K562 (cell line): ENCODE measurements around the gene HIVEP1. TPM values are rescaled to one million over a fixed set of nuclear protein-coding genes. Genes with fewer than 3 reads are reported as not detected.
"Not testable (repeated sequence)": the region's sequence is repeated elsewhere in the genome, so short reads cannot be mapped to it uniquely, and the experiment has no call there.

Source experiments
- ATAC-seq: fragments of 200-7000 bp; cut with Tn5 transposase; 3 replicates; pipeline ENCODE4 v1.9.1; 2020; ENCODE audit warnings: moderate library complexity
- BruUV-seq: library from RNA; stranded (reverse); fragments of 400-500 nt; replicated peaks from 2 replicates; lab custom pipeline; 2021; lab: Mats Ljungman, UMichigan
- CTCF ChIA-PET: fragments of 300-600 bp; formaldehyde crosslinking; extraction: SDS; loops from one replicate; lab custom pipeline; 2021; ENCODE audit warnings: low intra/inter-chr PET ratio; lab: Yijun Ruan, JAX
- POLR2A ChIA-PET: fragments of 300-600, 350-650 bp; sonication (Branson Sonifier 250); formaldehyde crosslinking; extraction: SDS; loops from one replicate; lab custom pipeline; 2021; ENCODE audit warnings: antibody characterized with exemption, inconsistent platforms; lab: Yijun Ruan, JAX
- DNase-seq, 4 experiments: peaks; one replicate each; pipeline versions ENCODE4 v3.0.0 to v3.0.0-alpha.2; 2011 to 2018; ENCODE audit warnings: low spot score in 3 of 4, mixed read lengths in 3 of 4; ENCODE audit errors: extremely low read depth in 1 of 4
- FAIRE-seq: peaks from 2 replicates; lab custom pipeline; 2011; peaks lifted over from hg19 to GRCh38; lab: Jason Lieb, UNC
- H2AFZ ChIP-seq: 2 replicates; pipeline ENCODE4 v1.6.0; 2011; ENCODE audit warnings: low read depth, low read length, control low read depth, inconsistent platforms
- H3K27ac ChIP-seq: fragments of 200-600 bp; 3 replicates; pipeline ENCODE4 v1.8.0; 2011; ENCODE audit warnings: low read depth, mild to moderate bottlenecking, control low read depth, inconsistent platforms, low read length, moderate library complexity, mixed read lengths; ENCODE audit errors: extremely low read depth
- H3K27me3 ChIP-seq, 2 experiments: fragments of 300-600 bp in 1 of 2; 2 replicates in 1 of 2; 3 replicates in 1 of 2; pipeline versions ENCODE4 v1.6.0 to v1.8.0; 2011; ENCODE audit warnings: inconsistent platforms in 2 of 2, low read length in 2 of 2, mild to moderate bottlenecking in 1 of 2, mixed read lengths in 1 of 2, moderate library complexity in 1 of 2; ENCODE audit not compliant: control insufficient read depth in 2 of 2, insufficient read depth in 2 of 2
- H3K36me3 ChIP-seq: fragments of 300-600 bp; 3 replicates; pipeline ENCODE4 v1.8.0; 2011; ENCODE audit warnings: mild to moderate bottlenecking, low read length, inconsistent platforms; ENCODE audit not compliant: control insufficient read depth, insufficient read depth
- H3K4me1 ChIP-seq, 2 experiments: fragments of 200-600 bp in 1 of 2; replicated peaks in 1 of 2; 2 replicates in 1 of 2; 3 replicates in 1 of 2; pipeline versions ENCODE4 v1.5.1 to v1.8.0; 2011; ENCODE audit warnings: inconsistent platforms in 2 of 2, low read length in 2 of 2, mild to moderate bottlenecking in 1 of 2, mixed read lengths in 1 of 2, moderate library complexity in 1 of 2; ENCODE audit not compliant: control insufficient read depth in 2 of 2, insufficient read depth in 2 of 2
- H3K4me2 ChIP-seq: 2 replicates; pipeline ENCODE4 v1.6.1; 2011; ENCODE audit warnings: low read length, control low read depth, inconsistent platforms, mixed read lengths; ENCODE audit not compliant: insufficient read depth
- H3K4me3 ChIP-seq: fragments of 200-600 bp; sonication (generic), shearing (Covaris generic); 2 replicates; pipeline ENCODE4 v1.5.1; 2016; ENCODE audit warnings: control low read depth, inconsistent platforms
- H3K79me2 ChIP-seq: fragments of 200-600 bp; 3 replicates; pipeline ENCODE4 v1.8.0; 2011; ENCODE audit warnings: low read length, inconsistent platforms; ENCODE audit not compliant: control insufficient read depth, insufficient read depth
- H3K9ac ChIP-seq, 2 experiments: 2 replicates each; pipeline versions ENCODE4 v1.6.0 to v1.6.1; 2011; ENCODE audit warnings: low read depth in 2 of 2, low read length in 2 of 2, control low read depth in 1 of 2, inconsistent platforms in 1 of 2, mild to moderate bottlenecking in 1 of 2, mixed read lengths in 1 of 2; ENCODE audit not compliant: insufficient read depth in 1 of 2
- H3K9me1 ChIP-seq: one replicate; pipeline ENCODE4 v1.6.0; 2011; ENCODE audit warnings: inconsistent platforms, mild to moderate bottlenecking, low read length, moderate library complexity; ENCODE audit not compliant: control insufficient read depth, insufficient read depth
- H3K9me3 ChIP-seq: replicated peaks from 2 replicates; pipeline ENCODE4 v1.5.1; 2011; ENCODE audit warnings: low read depth, low read length, inconsistent platforms; ENCODE audit not compliant: control insufficient read depth, insufficient read depth
- H4K20me1 ChIP-seq: replicated peaks from 2 replicates; pipeline ENCODE4 v1.6.1; 2011; ENCODE audit warnings: low read length, inconsistent platforms, mixed read lengths; ENCODE audit not compliant: control insufficient read depth, insufficient read depth
- FOXJ3 ChIP-seq: sonication (generic); formaldehyde crosslinking; IDR thresholded peaks from 2 replicates; pipeline ENCODE4 v1.4.0; 2020; ENCODE audit warnings: mild to moderate bottlenecking, missing genetic modification reagents
- LCOR ChIP-seq: sonication (generic); formaldehyde crosslinking; IDR thresholded peaks from 2 replicates; pipeline ENCODE4 v1.8.0; 2022; ENCODE audit warnings: mild to moderate bottlenecking, missing genetic modification reagents
- OTX1 ChIP-seq: fragments of 450-650 bp; formaldehyde crosslinking; IDR thresholded peaks from 2 replicates; pipeline ENCODE4 v1.4.0; 2022; ENCODE audit warnings: mild to moderate bottlenecking
- ZBTB40 ChIP-seq, 2 experiments: fragments of 450-650 bp in 1 of 2; sonication (generic) in 1 of 2; formaldehyde crosslinking in 1 of 2; IDR thresholded peaks; 2 replicates each; pipeline versions ENCODE4 v1.7.1 to v1.9.0; 2016 to 2022; ENCODE audit warnings: inconsistent platforms in 1 of 2, mild to moderate bottlenecking in 1 of 2, missing genetic modification reagents in 1 of 2
- ZSCAN32 ChIP-seq: fragments of 450-650 bp; formaldehyde crosslinking; IDR thresholded peaks from 2 replicates; pipeline ENCODE4 v1.4.0; 2020; ENCODE audit warnings: mild to moderate bottlenecking, moderate library complexity
- WGBS: fragments of 100-300 bp; shearing (Covaris generic); methylation state at CpG from one replicate; pipeline ENCODE4 v1.1.6; 2016; ENCODE audit warnings: low coverage, mixed read lengths; ENCODE audit not compliant: insufficient coverage; ENCODE audit errors: missing lambda C conversion rate; 5-methylcytosine and 5-hydroxymethylcytosine counted together
- in situ Hi-C: fragments of 300-500 bp; cut with MboI; formaldehyde crosslinking; loops from 4 replicates; pipeline ENCODE4 v1.15.0; 2018; ENCODE audit warnings: inconsistent platforms, mixed read lengths
- intact Hi-C: fragments of 100-400 bp; cut with micrococcal nuclease; formaldehyde crosslinking; loops from 2 replicates; pipeline ENCODE4 v1.14.2; 2022
- polyA plus RNA-seq, 8 experiments: library from polyadenylated mRNA; depleted of rRNA in 4 of 8; stranded (reverse) in 5 of 8; unstranded in 3 of 8; fragments of >200 nt; fragmentation: Nextera tagmentation in 2 of 8; fragmentation: Illumina TruSeq in 1 of 8; extraction: Ambion mirVana in 2 of 8; extraction: Trizol in 1 of 8; gene quantifications; 2 replicates each; pipeline versions ENCODE4 v1.2.1 to v1.2.3, GENCODE V29; 2011 to 2014; ENCODE audit warnings: inconsistent platforms in 1 of 8, missing spikeins in 1 of 8
- total RNA-seq, 7 experiments: library from RNA; depleted of rRNA in 6 of 7; stranded (reverse); fragments of >200 nt in 6 of 7; fragmentation: Illumina TruSeq in 2 of 7; extraction: Trizol in 2 of 7; gene quantifications; 2 replicates each; pipeline versions ENCODE4 v1.2.1 to v1.2.3, GENCODE V29; 2011 to 2021; ENCODE audit warnings: low replicate concordance in 1 of 7

The HIVEP1 gene
- total and polyA plus RNA-seq, 9 of the 15 experiments (the other 6 are each of a cell fraction or from before 2014, with no cell fraction given) = 6.0 to 33.3 (median 21.7) TPM

- TF ChIP-seq ZSCAN32 (CRISPR knock-in tag) = no peak
- TF ChIP-seq FOXJ3 (CRISPR knock-in tag) = no peak
- no peak for TF ChIP-seq LCOR (CRISPR knock-in tag)
- no peak for TF ChIP-seq ZBTB40 (IDR thresholded peaks at IDR 0.05)
- TF ChIP-seq ZBTB40 (CRISPR knock-in tag; IDR thresholded peaks at IDR 0.05) = no peak
- TF ChIP-seq OTX1 = no peak
- TF ChIP-seq, all 486 proteins: peak for 0
Observed at GRCh38 chr6:12152023-12152970, 140.2 kb downstream of the HIVEP1 start (continued).

- POLR2A ChIA-PET = interaction anchor here (0.6 kb wide), 1 partner anchor 31 kb away, joined by 4 read pairs; no protein-coding TSS in a partner anchor
- DNase-seq, H3K27me3 ChIP-seq, H3K4me3 ChIP-seq, ATAC-seq, H4K20me1 ChIP-seq, CTCF ChIA-PET, BruUV-seq, H3K4me2 ChIP-seq, H3K4me1 ChIP-seq, H2AFZ ChIP-seq, H3K9me1 ChIP-seq, H3K9ac ChIP-seq, FAIRE-seq, in situ Hi-C loops, H3K27ac ChIP-seq, H3K9me3 ChIP-seq, H3K79me2 ChIP-seq: not testable (repeated sequence)
- intact Hi-C loops = loop anchor here (10.0 kb wide), 1 partner anchor 449 kb away; no protein-coding TSS in a partner anchor
- H3K36me3 ChIP-seq = peaks cover 17% of the 10 kb centered on the region; the same call in 2 of the 3 replicates
- 69% methylated on average over 2 of the region's 2 CpGs for WGBS
Observed at GRCh38 chr6:12155769-12156168, 143.7 kb downstream of the HIVEP1 start.
